CD8-positive, alpha-beta memory T cell (primary cell): ENCODE data around the gene ICA1L. TPM values are rescaled to one million over a fixed set of nuclear protein-coding genes. Genes with fewer than 3 reads are reported as not detected.
"Not testable (repeated sequence)": the region's sequence is repeated elsewhere in the genome, so short reads cannot be mapped to it uniquely, and the experiment has no call there.

Experiments used
- CTCF ChIA-PET: fragments of 350-600 bp; sonication (Branson Sonifier 250); formaldehyde crosslinking; loops from one replicate; lab custom pipeline; 2021; ENCODE audit warnings: antibody characterized with exemption; lab: Charles Lee
- POLR2A ChIA-PET: fragments of 350-600 bp; sonication (Branson Sonifier 250); formaldehyde crosslinking; loops from one replicate; lab custom pipeline; 2021; ENCODE audit warnings: antibody characterized with exemption; lab: Charles Lee
- DNase-seq, 5 donors: peaks; one replicate each; pipeline versions ENCODE4 v3.0.0 to v3.0.0-alpha.2; 2020 to 2022; ENCODE audit warnings: mixed read lengths in 1 of 5
- H3K27ac ChIP-seq: one replicate; pipeline ENCODE4 v1.7.0; 2013; ENCODE audit warnings: low read depth, mild to moderate bottlenecking, low read length, moderate library complexity
- H3K27me3 ChIP-seq: 2 replicates; pipeline ENCODE4 v1.7.0; 2013; ENCODE audit warnings: low read length, mild to moderate bottlenecking; ENCODE audit not compliant: insufficient read depth, poor library complexity, severe bottlenecking
- H3K36me3 ChIP-seq: 2 replicates; pipeline ENCODE4 v1.7.0; 2013; ENCODE audit warnings: mild to moderate bottlenecking, low read length, moderate library complexity; ENCODE audit not compliant: insufficient read depth
- H3K4me1 ChIP-seq: 2 replicates; pipeline ENCODE4 v1.7.0; 2013; ENCODE audit warnings: mild to moderate bottlenecking, low read length, moderate library complexity; ENCODE audit not compliant: insufficient read depth
- H3K4me3 ChIP-seq: 2 replicates; pipeline ENCODE4 v1.7.0; 2013; ENCODE audit warnings: mild to moderate bottlenecking, low read length
- H3K9me3 ChIP-seq: 2 replicates; pipeline ENCODE4 v1.7.0; 2013; ENCODE audit warnings: mild to moderate bottlenecking, low read length
- H3K27ac Mint-ChIP-seq, 8 donors: one replicate each; pipeline ENCODE4 v1.8.0; 2020 to 2021; ENCODE audit warnings: mixed read lengths in 8 of 8, mild to moderate bottlenecking in 6 of 8, inconsistent platforms in 3 of 8, moderate library complexity in 3 of 8
- H3K27me3 Mint-ChIP-seq, 2 donors: one replicate each; pipeline ENCODE4 v1.8.0; 2020 to 2021; ENCODE audit warnings: mixed read lengths in 2 of 2, mild to moderate bottlenecking in 1 of 2, moderate library complexity in 1 of 2
- H3K36me3 Mint-ChIP-seq, 3 donors: one replicate each; pipeline ENCODE4 v1.8.0; 2020 to 2021; ENCODE audit warnings: mixed read lengths in 3 of 3, inconsistent platforms in 1 of 3, mild to moderate bottlenecking in 1 of 3
- H3K4me1 Mint-ChIP-seq, 3 donors: one replicate each; pipeline ENCODE4 v1.8.0; 2020 to 2021; ENCODE audit warnings: mixed read lengths in 3 of 3, inconsistent platforms in 1 of 3, mild to moderate bottlenecking in 1 of 3
- H3K4me3 Mint-ChIP-seq, 7 donors: one replicate each; pipeline ENCODE4 v1.8.0; 2020 to 2021; ENCODE audit warnings: mixed read lengths in 7 of 7, mild to moderate bottlenecking in 6 of 7, moderate library complexity in 4 of 7, inconsistent platforms in 2 of 7
- H3K9me3 Mint-ChIP-seq, 5 donors: one replicate each; pipeline ENCODE4 v1.8.0; 2020 to 2022; ENCODE audit warnings: mixed read lengths in 5 of 5, mild to moderate bottlenecking in 3 of 5, moderate library complexity in 2 of 5, inconsistent platforms in 1 of 5
- polyA plus RNA-seq: library from polyadenylated mRNA; unstranded; fragments of 300-500 nt; fragmentation: Illumina TruSeq; gene quantifications from one replicate; pipeline ENCODE4 v1.2.3, GENCODE V29; 2021
- total RNA-seq, 2 experiments: library from RNA; stranded (reverse); gene quantifications; one replicate each; pipeline ENCODE4 v1.2.3, GENCODE V29; 2021

The ICA1L gene
- total and polyA plus RNA-seq, 3 experiments from 2014 or later, result 2.3 to 4.7 (median 4.6) TPM

- no peak for DNase-seq
- Histone ChIP-seq H3K27ac (no peak overlapping the region), H3K4me3 (no peak overlapping the region), H3K36me3 (no peaks in the 10 kb centered on the region), H3K27me3 (no peaks in the 10 kb centered on the region), H3K9me3 (no peaks in the 10 kb centered on the region), H3K4me1 (no peaks in the 10 kb centered on the region)
- ChIA-PET POLR2A (no interaction called here), CTCF (no interaction called here)
- Mint-ChIP-seq H3K27me3 (no peaks in the 10 kb centered on the region), H3K36me3 (peaks cover 2 to 8% (median 4%) of the 10 kb centered on the region in 3 donors), H3K4me3 (no peak overlapping the region), H3K9me3 (peaks cover 0 to 2% (median 0%) of the 10 kb centered on the region in 5 donors), H3K4me1 (no peaks in the 10 kb centered on the region), H3K27ac (peak overlapping the region in 1 of 8 donors; percentile 52)
These were observed 53.8 kb downstream of the ICA1L start for GRCh38 chr2:202817771-202818170.

GRCh38 chr2:202815548-202816360 lies 55.8 kb downstream of the ICA1L start:
- no peaks in the 10 kb centered on the region for H3K4me1 Mint-ChIP-seq
- no peak overlapping the region for H3K4me3 Mint-ChIP-seq
- no peak overlapping the region for H3K27ac ChIP-seq
- peak overlapping the region in 1 of 8 donors; percentile 5 for H3K27ac Mint-ChIP-seq
- no peaks in the 10 kb centered on the region for H3K9me3 ChIP-seq
- DNase-seq, result no peak
- peaks cover 0 to 8% (median 5%) of the 10 kb centered on the region in 5 donors for H3K9me3 Mint-ChIP-seq
- H3K36me3 ChIP-seq, result no peaks in the 10 kb centered on the region
- ChIA-PET POLR2A (no interaction called here), CTCF (no interaction called here)
- no peak overlapping the region for H3K4me3 ChIP-seq
- peaks cover 9 to 17% (median 10%) of the 10 kb centered on the region in 3 donors for H3K36me3 Mint-ChIP-seq
- H3K4me1 ChIP-seq, result no peaks in the 10 kb centered on the region
- no peaks in the 10 kb centered on the region for H3K27me3 ChIP-seq
- no peaks in the 10 kb centered on the region for H3K27me3 Mint-ChIP-seq

- Histone ChIP-seq H3K4me3 (no peak overlapping the region), H3K36me3 (no peaks in the 10 kb centered on the region), H3K9me3 (no peaks in the 10 kb centered on the region), H3K27me3 (no peaks in the 10 kb centered on the region), H3K27ac (no peak overlapping the region), H3K4me1 (no peaks in the 10 kb centered on the region)
- DNase-seq, result no peak
- no peak overlapping the region for H3K4me3 Mint-ChIP-seq
- H3K36me3 Mint-ChIP-seq, result peaks cover 11 to 28% (median 13%) of the 10 kb centered on the region in 3 donors
- H3K27me3 Mint-ChIP-seq, result no peaks in the 10 kb centered on the region
- ChIA-PET CTCF (interaction anchor here (0.6 kb wide), 1 partner anchor 155 kb away, joined by 3 read pairs; no protein-coding TSS in a partner anchor), POLR2A (no interaction called here)
- no peak overlapping the region for H3K27ac Mint-ChIP-seq
- H3K9me3 Mint-ChIP-seq, result peaks cover 0 to 10% (median 8%) of the 10 kb centered on the region in 5 donors
- no peaks in the 10 kb centered on the region for H3K4me1 Mint-ChIP-seq
These were observed 57.3 kb downstream of the ICA1L start for GRCh38 chr2:202814226-202814625.

- Mint-ChIP-seq H3K9me3 (peaks cover 0 to 13% (median 10%) of the 10 kb centered on the region in 5 donors), H3K27me3 (no peaks in the 10 kb centered on the region), H3K27ac (no peak overlapping the region), H3K4me3 (no peak overlapping the region), H3K36me3 (peaks cover 14 to 36% (median 20%) of the 10 kb centered on the region in 3 donors), H3K4me1 (no peaks in the 10 kb centered on the region)
- ChIA-PET POLR2A (no interaction called here), CTCF (no interaction called here)
- Histone ChIP-seq H3K9me3 (no peaks in the 10 kb centered on the region), H3K4me3 (no peak overlapping the region), H3K4me1 (no peaks in the 10 kb centered on the region), H3K27ac (no peak overlapping the region), H3K27me3 (no peaks in the 10 kb centered on the region), H3K36me3 (no peaks in the 10 kb centered on the region)
- DNase-seq, result no peak
These were observed 58.2 kb downstream of the ICA1L start for GRCh38 chr2:202813387-202813786.

- no peaks in the 10 kb centered on the region for H3K4me1 ChIP-seq
- no peak overlapping the region for H3K4me3 Mint-ChIP-seq
- no peaks in the 10 kb centered on the region for H3K27me3 ChIP-seq
- CTCF ChIA-PET, result no interaction called here
- H3K9me3 Mint-ChIP-seq, result peaks cover 0 to 13% (median 8%) of the 10 kb centered on the region in 5 donors
- H3K27ac Mint-ChIP-seq, result no peak overlapping the region
- POLR2A ChIA-PET, result no interaction called here
- H3K4me3 ChIP-seq, result no peak overlapping the region
- H3K27me3 Mint-ChIP-seq, result no peaks in the 10 kb centered on the region
- no peak for DNase-seq
- H3K27ac ChIP-seq, result no peak overlapping the region
- no peaks in the 10 kb centered on the region for H3K36me3 ChIP-seq
- peaks cover 25 to 41% (median 27%) of the 10 kb centered on the region in 3 donors for H3K36me3 Mint-ChIP-seq
- H3K4me1 Mint-ChIP-seq, result no peaks in the 10 kb centered on the region
- no peaks in the 10 kb centered on the region for H3K9me3 ChIP-seq
These were observed 62.8 kb downstream of the ICA1L start for GRCh38 chr2:202808754-202809153.

- H3K27me3 ChIP-seq, H3K27me3 Mint-ChIP-seq, CTCF ChIA-PET, H3K9me3 ChIP-seq, H3K4me1 Mint-ChIP-seq, H3K27ac Mint-ChIP-seq, H3K36me3 ChIP-seq, H3K4me3 Mint-ChIP-seq, H3K4me1 ChIP-seq, POLR2A ChIA-PET, H3K27ac ChIP-seq, H3K4me3 ChIP-seq, DNase-seq: not testable (repeated sequence)
- Mint-ChIP-seq H3K9me3 (peaks cover 0 to 13% (median 8%) of the 10 kb centered on the region in 5 donors), H3K36me3 (peaks cover 27 to 41% (median 30%) of the 10 kb centered on the region in 3 donors)
These were observed 64.0 kb downstream of the ICA1L start for GRCh38 chr2:202807431-202808138.

- H3K27ac Mint-ChIP-seq, H3K4me3 Mint-ChIP-seq, H3K27me3 ChIP-seq, H3K9me3 ChIP-seq, H3K27ac ChIP-seq, H3K9me3 Mint-ChIP-seq, H3K4me1 Mint-ChIP-seq, CTCF ChIA-PET, H3K36me3 ChIP-seq, H3K27me3 Mint-ChIP-seq, DNase-seq, H3K4me3 ChIP-seq, H3K4me1 ChIP-seq: not testable (repeated sequence)
- peaks cover 26 to 36% (median 28%) of the 10 kb centered on the region in 3 donors for H3K36me3 Mint-ChIP-seq
- POLR2A ChIA-PET, result interaction anchor here (0.5 kb wide), 1 partner anchor 71 kb away, joined by 4 read pairs; no protein-coding TSS in a partner anchor
These were observed 65.7 kb downstream of the ICA1L start for GRCh38 chr2:202805911-202806310.

GRCh38 chr2:202797944-202798343 lies 73.6 kb downstream of the ICA1L start:
- Mint-ChIP-seq H3K4me1 (no peaks in the 10 kb centered on the region), H3K27me3 (no peaks in the 10 kb centered on the region), H3K4me3 (no peak overlapping the region), H3K9me3 (peaks cover 2 to 8% (median 5%) of the 10 kb centered on the region in 5 donors), H3K36me3 (peaks cover 12 to 29% (median 26%) of the 10 kb centered on the region in 3 donors), H3K27ac (no peak overlapping the region)
- Histone ChIP-seq H3K27ac (no peak overlapping the region), H3K4me1 (no peaks in the 10 kb centered on the region), H3K36me3 (no peaks in the 10 kb centered on the region), H3K4me3 (no peak overlapping the region), H3K27me3 (no peaks in the 10 kb centered on the region), H3K9me3 (no peaks in the 10 kb centered on the region)
- CTCF ChIA-PET, result no interaction called here
- no peak for DNase-seq
- POLR2A ChIA-PET, result no interaction called here
